NCI-H187 (cell line): ENCODE results near the gene SLC28A1.
"Not testable (repeated sequence)": the region's sequence is repeated elsewhere in the genome, so short reads cannot be mapped to it uniquely, and the experiment has no call there.

Source experiments
- DNase-seq, 2 experiments: peaks; one replicate each; lab custom pipeline; 2025; lab: John Stamatoyannopoulos, UW

The SLC28A1 gene

GRCh38 chr15:84862214-84862975 is 22.1 kb upstream of the SLC28A1 start:
- no peak for DNase-seq

GRCh38 chr15:84863565-84864443 is 20.7 kb upstream of the SLC28A1 start:
- DNase-seq, result no peak

GRCh38 chr15:84864444-84864795 is 20.0 kb upstream of the SLC28A1 start:
- DNase-seq, result no peak

- no peak for DNase-seq
Measured at GRCh38 chr15:84865074-84865569, 19.3 kb upstream of the SLC28A1 start.

- DNase-seq, result no peak
Measured at GRCh38 chr15:84868037-84868880, 16.2 kb upstream of the SLC28A1 start.

- no peak for DNase-seq
Measured at GRCh38 chr15:84869510-84869909, 15.0 kb upstream of the SLC28A1 start.

GRCh38 chr15:84871428-84871985 is 13.0 kb upstream of the SLC28A1 start:
- DNase-seq, result no peak

- DNase-seq, result no peak
Measured at GRCh38 chr15:84872009-84872910, 12.2 kb upstream of the SLC28A1 start.

GRCh38 chr15:84873997-84874396 is 10.5 kb upstream of the SLC28A1 start:
- DNase-seq, result no peak

- no peak for DNase-seq
Measured at GRCh38 chr15:84874981-84875699, 9.3 kb upstream of the SLC28A1 start.

GRCh38 chr15:84876269-84876668 is 8.2 kb upstream of the SLC28A1 start:
- DNase-seq, result no peak

- not testable (repeated sequence) for DNase-seq
Measured at GRCh38 chr15:84877701-84878100, 6.8 kb upstream of the SLC28A1 start.

GRCh38 chr15:84878504-84878903 is 6.0 kb upstream of the SLC28A1 start:
- DNase-seq, result no peak

GRCh38 chr15:84879088-84879780 is 5.2 kb upstream of the SLC28A1 start:
- no peak for DNase-seq

GRCh38 chr15:84880007-84880406 is 4.5 kb upstream of the SLC28A1 start:
- no peak for DNase-seq

GRCh38 chr15:84880822-84881519 is 3.5 kb upstream of the SLC28A1 start:
- DNase-seq, result no peak

GRCh38 chr15:84881520-84881830 is 3.0 kb upstream of the SLC28A1 start:
- DNase-seq, result no peak

- DNase-seq, result no peak
Measured at GRCh38 chr15:84883466-84883865, 996 bp upstream of the SLC28A1 start.

- DNase-seq, result no peak
Measured at GRCh38 chr15:84885801-84886200, 1.3 kb downstream of the SLC28A1 start.
